Measurements from ENCODE around the gene FAM98B. TPM values are rescaled to one million over a fixed set of nuclear protein-coding genes. Genes with fewer than 3 reads are reported as not detected.
"Not testable (repeated sequence)": the region's sequence is repeated elsewhere in the genome, so short reads cannot be mapped to it uniquely, and the experiment has no call there.

FAM98B gene
- total and polyA plus RNA-seq, 2 donors from 2014 or later = 12.9 to 17.2 TPM

DNA sequence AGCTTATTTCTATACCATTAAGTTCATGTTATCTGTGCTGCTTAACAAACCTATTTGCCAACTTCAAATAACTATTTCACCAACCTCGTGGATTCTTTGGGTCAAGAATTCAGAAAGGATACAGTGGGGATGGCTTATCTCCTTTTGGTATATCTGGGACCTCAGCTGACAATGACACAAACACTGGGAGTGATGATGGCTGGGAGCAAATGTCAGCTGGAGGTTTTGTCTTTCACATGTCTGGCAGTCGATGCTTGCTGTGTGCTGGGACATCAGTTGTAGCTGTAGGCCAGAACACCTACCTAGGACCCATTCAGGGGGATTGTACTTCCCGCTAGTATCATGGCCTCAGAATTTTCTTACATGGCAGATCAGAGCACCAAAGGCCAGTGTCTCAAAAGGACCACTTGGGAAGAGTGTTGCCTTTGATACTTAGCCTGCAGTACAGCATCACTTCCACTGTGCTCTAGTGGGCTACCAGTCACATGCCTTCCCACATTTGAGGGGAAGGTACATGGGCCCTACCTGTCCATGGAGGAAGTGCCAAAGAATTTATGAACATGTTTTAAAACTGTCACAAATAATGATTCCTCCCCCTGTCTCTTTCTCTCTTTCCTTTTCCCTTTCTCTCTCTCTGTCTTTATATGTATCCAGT lies 23.7 kb upstream of the FAM98B start:
- TF ChIP-seq, protein P1, sequence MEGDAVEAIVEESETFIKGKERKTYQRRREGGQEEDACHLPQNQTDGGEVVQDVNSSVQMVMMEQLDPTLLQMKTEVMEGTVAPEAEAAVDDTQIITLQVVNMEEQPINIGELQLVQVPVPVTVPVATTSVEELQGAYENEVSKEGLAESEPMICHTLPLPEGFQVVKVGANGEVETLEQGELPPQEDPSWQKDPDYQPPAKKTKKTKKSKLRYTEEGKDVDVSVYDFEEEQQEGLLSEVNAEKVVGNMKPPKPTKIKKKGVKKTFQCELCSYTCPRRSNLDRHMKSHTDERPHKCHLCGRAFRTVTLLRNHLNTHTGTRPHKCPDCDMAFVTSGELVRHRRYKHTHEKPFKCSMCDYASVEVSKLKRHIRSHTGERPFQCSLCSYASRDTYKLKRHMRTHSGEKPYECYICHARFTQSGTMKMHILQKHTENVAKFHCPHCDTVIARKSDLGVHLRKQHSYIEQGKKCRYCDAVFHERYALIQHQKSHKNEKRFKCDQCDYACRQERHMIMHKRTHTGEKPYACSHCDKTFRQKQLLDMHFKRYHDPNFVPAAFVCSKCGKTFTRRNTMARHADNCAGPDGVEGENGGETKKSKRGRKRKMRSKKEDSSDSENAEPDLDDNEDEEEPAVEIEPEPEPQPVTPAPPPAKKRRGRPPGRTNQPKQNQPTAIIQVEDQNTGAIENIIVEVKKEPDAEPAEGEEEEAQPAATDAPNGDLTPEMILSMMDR (IDR thresholded peaks at IDR 0.05; ENCODE audit: borderline replicate concordance, extremely low read depth, insufficient read depth) = no peak
- intact Hi-C loops (cut with DNase I) = no loop called here
- DNase-seq = no peak
- H3K9me3 ChIP-seq (ENCODE audit: control insufficient read depth in 2 of 3, insufficient read depth in 1 of 3, low read length in 3 of 3) = no peaks in the 10 kb centered on the region
- no peak for FAIRE-seq
- no peaks in the 10 kb centered on the region for H3K4me1 ChIP-seq (ENCODE audit: control insufficient read depth in 2 of 3, insufficient read depth in 2 of 3, low read depth in 1 of 3, low read length in 3 of 3)
- no peak overlapping the region for H3K4me3 ChIP-seq (ENCODE audit: low read length in 3 of 3)
- no peak overlapping the region for H3K27ac ChIP-seq (ENCODE audit: low read depth in 2 of 2, low read length in 2 of 2)
- H3K9ac ChIP-seq (ENCODE audit: low read length in 3 of 3) = no peak overlapping the region
- H3K36me3 ChIP-seq (ENCODE audit: control insufficient read depth in 2 of 3, insufficient read depth in 3 of 3, low read length in 3 of 3) = no peaks in the 10 kb centered on the region
- no peaks in the 10 kb centered on the region for H3K27me3 ChIP-seq (ENCODE audit: control insufficient read depth, insufficient read depth, low read length)

DNA sequence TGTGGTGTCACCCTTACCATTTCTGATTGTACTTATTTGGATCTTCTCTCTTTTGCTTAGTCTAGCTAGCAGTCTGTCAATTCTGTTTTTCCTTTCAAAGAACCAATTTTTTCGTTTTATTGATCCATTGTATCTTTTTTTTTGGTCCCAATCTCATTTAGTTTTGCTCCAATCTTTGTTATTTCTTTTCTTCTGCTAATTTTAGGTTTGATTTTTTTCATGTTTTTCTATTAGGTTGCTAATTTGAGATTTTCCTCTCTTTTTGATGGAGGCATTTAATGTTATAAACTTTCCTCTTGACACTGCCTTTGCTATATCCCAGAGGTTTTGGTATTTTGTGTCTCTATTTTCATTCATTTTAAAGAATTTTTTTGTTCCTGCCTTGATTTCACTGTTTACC lies 16.9 kb upstream of the FAM98B start:
- no peak for FAIRE-seq

DNA sequence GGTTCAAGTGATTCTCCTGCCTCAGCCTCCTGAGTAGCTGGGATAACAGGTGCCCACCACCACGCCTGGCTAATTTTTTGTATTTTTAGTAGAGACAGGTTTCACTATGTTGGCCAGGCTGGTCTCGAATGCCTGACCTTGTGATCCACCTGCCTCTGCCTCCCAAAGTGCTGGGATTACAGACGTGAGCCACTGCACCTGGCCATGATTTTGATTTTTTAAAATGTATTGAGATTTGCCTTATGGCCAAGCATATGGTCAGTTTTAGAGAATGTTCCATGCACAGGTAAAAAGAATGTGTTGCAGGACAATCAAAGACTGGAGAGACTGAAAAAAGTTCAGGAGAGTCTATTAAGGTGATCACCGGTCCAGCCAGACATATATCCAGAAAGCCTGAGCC lies 16.3 kb upstream of the FAM98B start:
- H3K27me3 ChIP-seq (ENCODE audit: control insufficient read depth, insufficient read depth, low read length); H3K4me3 ChIP-seq (ENCODE audit: low read length in 3 of 3); intact Hi-C loops (cut with DNase I); DNase-seq; H3K4me1 ChIP-seq (ENCODE audit: control insufficient read depth in 2 of 3, insufficient read depth in 2 of 3, low read depth in 1 of 3, low read length in 3 of 3); H3K9me3 ChIP-seq (ENCODE audit: control insufficient read depth in 2 of 3, insufficient read depth in 1 of 3, low read length in 3 of 3); H3K9ac ChIP-seq (ENCODE audit: low read length in 3 of 3); H3K27ac ChIP-seq (ENCODE audit: low read depth in 2 of 2, low read length in 2 of 2); H3K36me3 ChIP-seq (ENCODE audit: control insufficient read depth in 2 of 3, insufficient read depth in 3 of 3, low read length in 3 of 3); FAIRE-seq: not testable (repeated sequence)

More for the DNA sequence above, 16.9 kb upstream of the FAM98B start:
- H3K27ac ChIP-seq (ENCODE audit: low read depth in 2 of 2, low read length in 2 of 2) = no peak overlapping the region
- H3K4me3 ChIP-seq (ENCODE audit: low read length in 3 of 3) = no peak overlapping the region
- H3K9ac ChIP-seq (ENCODE audit: low read length in 3 of 3) = no peak overlapping the region
- H3K36me3 ChIP-seq (ENCODE audit: control insufficient read depth in 2 of 3, insufficient read depth in 3 of 3, low read length in 3 of 3) = no peaks in the 10 kb centered on the region
- TF ChIP-seq, protein P1 (IDR thresholded peaks at IDR 0.05; ENCODE audit: borderline replicate concordance, extremely low read depth, insufficient read depth) = no peak
- no peaks in the 10 kb centered on the region for H3K4me1 ChIP-seq (ENCODE audit: control insufficient read depth in 2 of 3, insufficient read depth in 2 of 3, low read depth in 1 of 3, low read length in 3 of 3)
- H3K9me3 ChIP-seq (ENCODE audit: control insufficient read depth in 2 of 3, insufficient read depth in 1 of 3, low read length in 3 of 3) = no peaks in the 10 kb centered on the region
- no peak for DNase-seq
- H3K27me3 ChIP-seq (ENCODE audit: control insufficient read depth, insufficient read depth, low read length) = no peaks in the 10 kb centered on the region
- intact Hi-C loops (cut with DNase I) = no loop called here

DNA sequence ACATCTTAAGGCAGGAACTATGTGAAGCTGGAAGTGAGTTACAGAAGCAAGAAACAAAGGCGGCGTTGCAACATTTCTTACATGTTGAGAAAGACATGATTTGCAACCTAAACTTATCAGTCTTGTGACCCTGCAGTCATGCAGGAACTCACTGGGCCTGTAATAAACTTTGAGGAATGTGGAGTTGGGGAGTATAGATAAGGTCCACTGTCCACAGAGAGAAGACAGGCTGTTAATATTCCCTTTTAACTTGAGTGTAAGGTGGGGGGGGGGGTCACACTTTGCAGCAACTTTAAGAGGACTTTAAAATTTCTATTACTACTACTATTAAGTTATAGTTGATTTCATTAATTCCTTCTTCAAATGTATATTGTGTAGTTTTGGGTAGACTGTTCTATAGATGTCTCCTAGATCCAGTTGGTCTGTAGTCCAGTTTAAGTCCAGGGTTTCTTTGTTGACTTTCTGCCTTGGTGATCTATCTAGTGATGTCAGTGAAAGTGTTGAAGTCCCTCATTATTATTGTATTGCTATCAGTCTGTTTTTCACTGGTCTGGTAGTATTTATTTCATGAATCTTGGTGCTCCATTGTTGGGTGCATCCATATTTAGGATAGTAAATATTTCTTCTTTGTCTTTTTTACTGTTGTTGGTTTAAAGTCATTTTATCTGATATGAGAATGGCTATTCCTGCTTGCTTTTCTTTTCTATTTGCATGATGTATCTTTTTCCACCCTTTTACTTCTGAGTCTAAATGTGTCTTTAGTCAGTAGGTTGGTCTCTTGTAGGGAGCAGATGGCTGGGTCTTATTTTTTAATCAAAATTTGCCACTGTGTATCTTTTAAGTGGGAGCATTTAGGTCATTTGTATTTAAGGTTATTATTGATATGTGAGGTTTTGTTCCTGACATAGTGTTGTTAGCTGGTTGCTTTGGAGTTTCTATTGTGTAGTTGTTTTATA lies 15.6 kb upstream of the FAM98B start:
- no peak overlapping the region for H3K4me3 ChIP-seq (ENCODE audit: low read length in 3 of 3)
- H3K27me3 ChIP-seq (ENCODE audit: control insufficient read depth, insufficient read depth, low read length) = no peaks in the 10 kb centered on the region
- DNase-seq (no peak), FAIRE-seq (no peak)
- H3K9ac ChIP-seq (ENCODE audit: low read length in 3 of 3) = no peak overlapping the region
- H3K9me3 ChIP-seq (ENCODE audit: control insufficient read depth in 2 of 3, insufficient read depth in 1 of 3, low read length in 3 of 3) = no peaks in the 10 kb centered on the region
- H3K36me3 ChIP-seq (ENCODE audit: control insufficient read depth in 2 of 3, insufficient read depth in 3 of 3, low read length in 3 of 3) = no peaks in the 10 kb centered on the region
- no peaks in the 10 kb centered on the region for H3K4me1 ChIP-seq (ENCODE audit: control insufficient read depth in 2 of 3, insufficient read depth in 2 of 3, low read depth in 1 of 3, low read length in 3 of 3)
- no peak overlapping the region for H3K27ac ChIP-seq (ENCODE audit: low read depth in 2 of 2, low read length in 2 of 2)
- intact Hi-C loops (cut with DNase I) = no loop called here
- TF ChIP-seq, protein P1 (IDR thresholded peaks at IDR 0.05; ENCODE audit: borderline replicate concordance, extremely low read depth, insufficient read depth) = no peak
